Epidermal melanocyte (primary cell): Measurements from ENCODE around the gene TBCE.
"Not testable (repeated sequence)": the region's sequence is repeated elsewhere in the genome, so short reads cannot be mapped to it uniquely, and the experiment has no call there.

ENCODE experiments used
- DNase-seq: peaks from one replicate; pipeline ENCODE4 v3.0.0; 2011; ENCODE audit warnings: low spot score; ENCODE audit not compliant: insufficient read length

The TBCE gene

GRCh38 chr1:235351898-235352297 is 15.3 kb upstream of the TBCE start:
- no peak for DNase-seq

GRCh38 chr1:235357485-235358373 is 9.5 kb upstream of the TBCE start:
- DNase-seq = no peak

- no peak for DNase-seq
These were observed 8.3 kb upstream of the TBCE start for GRCh38 chr1:235358899-235359298.

GRCh38 chr1:235364189-235364588 is 3.0 kb upstream of the TBCE start:
- not testable (repeated sequence) for DNase-seq

GRCh38 chr1:235366286-235366685 is 941 bp upstream of the TBCE start:
- DNase-seq = no peak

- no peak for DNase-seq
These were observed 1.2 kb downstream of the TBCE start for GRCh38 chr1:235368428-235368827.

GRCh38 chr1:235369802-235370201 is 2.6 kb downstream of the TBCE start:
- DNase-seq = no peak

- DNase-seq = no peak
These were observed 8.8 kb downstream of the TBCE start for GRCh38 chr1:235375919-235376605.

GRCh38 chr1:235378134-235378735 is 11.0 kb downstream of the TBCE start:
- not testable (repeated sequence) for DNase-seq

GRCh38 chr1:235381955-235382739 is 14.9 kb downstream of the TBCE start:
- not testable (repeated sequence) for DNase-seq

- not testable (repeated sequence) for DNase-seq
These were observed 18.4 kb downstream of the TBCE start for GRCh38 chr1:235385633-235386032.

- DNase-seq = no peak
These were observed 24.6 kb downstream of the TBCE start for GRCh38 chr1:235391874-235392273.

- no peak for DNase-seq
These were observed 30.5 kb downstream of the TBCE start for GRCh38 chr1:235397733-235398132.

GRCh38 chr1:235399661-235400060 is 32.4 kb downstream of the TBCE start:
- DNase-seq = no peak

GRCh38 chr1:235401251-235401650 is 34.0 kb downstream of the TBCE start:
- DNase-seq = no peak

GRCh38 chr1:235402457-235403200 is 35.4 kb downstream of the TBCE start:
- DNase-seq = no peak

- DNase-seq = no peak
These were observed 36.4 kb downstream of the TBCE start for GRCh38 chr1:235403593-235403992.

GRCh38 chr1:235404190-235404589 is 37.0 kb downstream of the TBCE start:
- no peak for DNase-seq

- DNase-seq = no peak
These were observed 40.2 kb downstream of the TBCE start for GRCh38 chr1:235407419-235407818.

- no peak for DNase-seq
These were observed 41.3 kb downstream of the TBCE start for GRCh38 chr1:235408503-235408960.
